AG04449 (cell line): ENCODE measurements around the gene COL23A1.

ENCODE experiments used
- CTCF ChIA-PET: fragments of 350-600 bp; formaldehyde crosslinking; extraction: SDS; loops from one replicate; lab custom pipeline; 2021; ENCODE audit warnings: antibody characterized with exemption; lab: Yijun Ruan, JAX
- POLR2A ChIA-PET: fragments of 400-600, 350-600 bp; formaldehyde crosslinking; extraction: SDS; loops from one replicate; lab custom pipeline; 2020; ENCODE audit warnings: antibody characterized with exemption, inconsistent platforms; lab: Yijun Ruan, JAX
- DNase-seq: peaks from one replicate; pipeline ENCODE4 v3.0.0-alpha.2; 2010; ENCODE audit warnings: low read depth, low spot score
- H3K4me3 ChIP-seq: 2 replicates; pipeline ENCODE4 v1.5.1; 2011; ENCODE audit warnings: low read depth, mild to moderate bottlenecking, control low read depth, low read length
- TF ChIP-seq, protein P1 (sequence below): IDR thresholded peaks from one replicate; pipeline ENCODE4 v1.5.1; 2011; ENCODE audit warnings: mild to moderate bottlenecking, moderate library complexity, low read length, control low read depth, inconsistent platforms; ENCODE audit not compliant: insufficient read depth; ENCODE audit errors: missing control alignments

COL23A1 gene

DNA sequence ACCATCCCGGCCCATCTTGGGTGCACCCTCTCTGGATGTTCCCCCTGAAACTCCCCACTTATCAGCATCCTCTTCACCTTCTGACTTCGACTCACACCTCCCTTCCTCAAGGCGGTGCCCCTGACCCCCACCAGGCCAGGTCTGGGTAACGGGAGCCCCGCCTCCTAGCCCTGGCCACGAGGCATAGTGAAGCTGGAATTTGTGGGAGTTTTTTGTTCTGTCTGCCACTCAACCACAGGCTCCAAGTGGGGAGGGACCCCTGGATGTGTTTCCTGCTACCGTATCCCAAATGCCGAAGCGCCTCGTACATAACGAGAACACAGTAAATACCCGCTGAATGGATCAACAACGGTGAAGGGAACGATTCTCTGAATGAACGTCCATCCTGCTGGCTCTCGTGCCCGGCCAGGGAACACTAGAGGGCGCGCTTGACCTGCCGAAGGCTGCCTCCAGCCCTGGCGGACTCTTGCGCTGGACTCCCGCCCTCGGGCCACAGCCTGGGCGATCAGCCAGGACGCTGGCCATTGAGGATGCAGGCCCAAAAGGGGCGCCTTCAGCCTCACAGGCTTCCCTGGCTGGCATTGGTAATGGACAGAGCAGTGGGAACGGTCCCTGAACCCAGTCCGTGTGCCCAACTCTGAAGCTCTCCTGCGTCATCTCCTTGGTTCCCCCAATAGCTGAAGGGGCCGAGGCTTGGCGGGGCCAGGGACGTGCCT is 310.3 kb downstream of the COL23A1 start:
- DNase-seq: peak; percentile 5
- no peak overlapping the region for H3K4me3 ChIP-seq
- CTCF ChIA-PET: interaction anchor here (0.6 to 2.1 kb wide), 7 partner anchors 10 to 1214 kb away, joined by 3 to 9 read pairs (median 4); no protein-coding TSS in a partner anchor
- POLR2A ChIA-PET: no interaction called here
- TF ChIP-seq, protein P1, sequence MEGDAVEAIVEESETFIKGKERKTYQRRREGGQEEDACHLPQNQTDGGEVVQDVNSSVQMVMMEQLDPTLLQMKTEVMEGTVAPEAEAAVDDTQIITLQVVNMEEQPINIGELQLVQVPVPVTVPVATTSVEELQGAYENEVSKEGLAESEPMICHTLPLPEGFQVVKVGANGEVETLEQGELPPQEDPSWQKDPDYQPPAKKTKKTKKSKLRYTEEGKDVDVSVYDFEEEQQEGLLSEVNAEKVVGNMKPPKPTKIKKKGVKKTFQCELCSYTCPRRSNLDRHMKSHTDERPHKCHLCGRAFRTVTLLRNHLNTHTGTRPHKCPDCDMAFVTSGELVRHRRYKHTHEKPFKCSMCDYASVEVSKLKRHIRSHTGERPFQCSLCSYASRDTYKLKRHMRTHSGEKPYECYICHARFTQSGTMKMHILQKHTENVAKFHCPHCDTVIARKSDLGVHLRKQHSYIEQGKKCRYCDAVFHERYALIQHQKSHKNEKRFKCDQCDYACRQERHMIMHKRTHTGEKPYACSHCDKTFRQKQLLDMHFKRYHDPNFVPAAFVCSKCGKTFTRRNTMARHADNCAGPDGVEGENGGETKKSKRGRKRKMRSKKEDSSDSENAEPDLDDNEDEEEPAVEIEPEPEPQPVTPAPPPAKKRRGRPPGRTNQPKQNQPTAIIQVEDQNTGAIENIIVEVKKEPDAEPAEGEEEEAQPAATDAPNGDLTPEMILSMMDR: peak; percentile 90

DNA sequence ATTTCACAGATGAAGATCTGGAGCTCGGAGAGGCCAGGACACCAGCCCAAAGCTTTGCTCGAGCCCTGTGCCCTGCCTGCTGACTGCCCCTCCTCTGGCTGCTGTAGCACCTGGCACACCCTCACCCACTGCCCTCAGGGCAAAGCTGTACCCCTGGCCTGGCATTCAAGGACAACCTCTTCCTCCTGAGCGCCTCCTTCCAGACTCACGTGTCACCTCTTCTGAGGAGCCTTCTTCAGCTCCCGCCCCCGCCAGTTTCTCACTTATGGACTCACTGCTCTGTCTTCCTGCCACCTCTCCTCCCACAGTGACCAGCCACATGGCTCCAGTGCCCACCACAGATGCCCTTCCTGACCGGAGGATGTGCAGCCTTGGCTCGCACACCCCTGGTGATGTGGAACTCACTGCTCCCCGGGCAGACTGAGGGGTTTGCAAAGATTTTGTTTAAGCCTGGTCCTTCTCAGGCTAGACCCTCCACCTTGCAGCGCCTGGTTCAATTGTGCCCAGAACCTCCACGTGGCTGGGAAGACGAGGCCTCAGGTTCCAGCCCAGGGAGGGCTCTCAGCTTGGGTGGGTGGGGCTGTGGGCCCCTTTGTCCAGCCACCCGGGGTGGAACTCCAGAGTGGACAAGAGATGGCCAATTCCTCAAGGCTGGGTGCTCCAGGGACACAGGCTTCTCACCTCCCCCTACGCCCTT is 311.0 kb downstream of the COL23A1 start:
- TF ChIP-seq, protein P1: no peak
- no peak for DNase-seq
- no peak overlapping the region for H3K4me3 ChIP-seq
- CTCF ChIA-PET: interaction anchor here (0.6 to 1.5 kb wide), 4 partner anchors 22 to 315 kb away, joined by 3 to 5 read pairs (median 4); no protein-coding TSS in a partner anchor
- POLR2A ChIA-PET: no interaction called here

DNA sequence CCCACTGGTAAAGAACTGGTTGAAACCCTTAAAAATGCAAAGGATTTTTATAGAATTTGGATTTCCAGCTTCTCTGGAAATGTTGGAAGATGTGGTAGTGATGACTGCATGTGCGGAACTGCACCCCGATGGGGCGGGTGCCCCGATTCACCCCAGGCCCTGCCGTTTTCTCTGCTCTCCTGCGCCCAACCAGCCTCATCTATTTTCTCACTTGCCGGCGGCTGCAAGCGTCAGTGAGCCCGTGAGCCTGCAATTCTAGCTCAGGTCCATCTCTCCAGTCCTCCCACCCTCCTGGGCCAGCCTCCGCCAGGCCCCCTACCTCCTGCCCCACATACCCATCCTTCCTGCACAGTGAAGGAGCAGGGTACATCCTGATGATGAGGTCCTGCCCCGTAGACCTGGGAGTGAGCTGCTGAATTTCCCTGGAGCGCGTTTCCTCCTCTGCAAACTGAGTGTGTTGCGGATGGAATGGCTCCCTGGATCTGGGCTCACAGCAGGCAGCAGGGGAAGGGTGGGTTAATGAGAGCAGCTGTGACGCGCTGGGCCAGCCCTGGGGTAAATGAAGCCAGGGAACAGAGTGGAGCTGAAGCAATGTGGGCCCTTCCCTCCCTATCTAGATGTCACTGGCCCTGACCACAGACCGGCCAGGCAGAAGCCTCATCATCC is 311.7 kb downstream of the COL23A1 start:
- DNase-seq: no peak
- POLR2A ChIA-PET: no interaction called here
- TF ChIP-seq, protein P1: no peak
- CTCF ChIA-PET: interaction anchor here (0.6 kb wide), 1 partner anchor 124 kb away, joined by 3 read pairs; no protein-coding TSS in a partner anchor
- no peak overlapping the region for H3K4me3 ChIP-seq

DNA sequence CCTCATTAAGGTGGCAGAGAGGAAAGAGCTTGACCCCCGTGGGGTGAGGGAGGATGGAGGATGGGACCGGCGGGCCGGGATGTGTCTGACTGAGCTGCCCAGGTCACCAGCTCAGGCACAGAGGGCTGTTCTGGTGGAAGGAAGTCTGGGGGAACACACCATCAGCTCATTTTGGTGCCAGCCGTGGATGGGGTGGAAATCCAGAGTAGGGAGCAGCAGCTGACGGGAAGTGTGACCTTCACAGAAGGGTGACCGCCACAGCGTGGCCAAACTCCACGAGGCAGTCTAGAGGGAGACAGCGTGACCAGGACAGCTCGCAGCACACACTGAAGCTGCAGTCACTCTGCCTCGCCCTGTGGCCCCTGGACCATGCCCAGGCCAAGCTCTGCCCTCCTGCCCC is 312.3 kb downstream of the COL23A1 start:
- no peak overlapping the region for H3K4me3 ChIP-seq
- CTCF ChIA-PET: no interaction called here
- TF ChIP-seq, protein P1: no peak
- no peak for DNase-seq
- POLR2A ChIA-PET: no interaction called here

DNA sequence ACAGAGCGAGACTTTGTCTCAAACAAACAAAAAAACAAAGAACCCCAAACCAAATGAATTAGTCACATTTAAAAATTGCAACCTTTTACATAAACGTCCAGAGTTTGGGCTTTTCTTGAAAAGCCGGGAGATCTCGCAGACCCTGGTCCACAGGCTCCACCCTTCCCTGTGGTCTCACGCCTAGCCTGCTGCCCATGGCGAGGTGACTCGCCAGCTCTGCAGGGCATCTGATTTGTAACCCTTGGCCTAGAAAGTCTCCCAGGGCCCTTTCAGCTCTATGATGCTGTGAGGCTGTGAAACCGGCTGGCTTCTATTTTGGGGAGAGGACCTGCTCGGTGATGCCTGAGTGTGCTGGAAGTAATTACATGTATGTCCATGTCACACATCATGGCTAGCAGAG is 312.8 kb downstream of the COL23A1 start:
- CTCF ChIA-PET: no interaction called here
- POLR2A ChIA-PET: no interaction called here

More for the DNA sequence above, 312.8 kb downstream of the COL23A1 start:
- TF ChIP-seq, protein P1: no peak
- DNase-seq: no peak
- no peak overlapping the region for H3K4me3 ChIP-seq
